Measurements from ENCODE around the gene LRRC4C.

Gene LRRC4C

GRCh38 chr11:40376331-40376730 is 1083.1 kb downstream of the LRRC4C start:
- no peak for DNase-seq (ENCODE audit: low read depth in 2 of 2)

DNA sequence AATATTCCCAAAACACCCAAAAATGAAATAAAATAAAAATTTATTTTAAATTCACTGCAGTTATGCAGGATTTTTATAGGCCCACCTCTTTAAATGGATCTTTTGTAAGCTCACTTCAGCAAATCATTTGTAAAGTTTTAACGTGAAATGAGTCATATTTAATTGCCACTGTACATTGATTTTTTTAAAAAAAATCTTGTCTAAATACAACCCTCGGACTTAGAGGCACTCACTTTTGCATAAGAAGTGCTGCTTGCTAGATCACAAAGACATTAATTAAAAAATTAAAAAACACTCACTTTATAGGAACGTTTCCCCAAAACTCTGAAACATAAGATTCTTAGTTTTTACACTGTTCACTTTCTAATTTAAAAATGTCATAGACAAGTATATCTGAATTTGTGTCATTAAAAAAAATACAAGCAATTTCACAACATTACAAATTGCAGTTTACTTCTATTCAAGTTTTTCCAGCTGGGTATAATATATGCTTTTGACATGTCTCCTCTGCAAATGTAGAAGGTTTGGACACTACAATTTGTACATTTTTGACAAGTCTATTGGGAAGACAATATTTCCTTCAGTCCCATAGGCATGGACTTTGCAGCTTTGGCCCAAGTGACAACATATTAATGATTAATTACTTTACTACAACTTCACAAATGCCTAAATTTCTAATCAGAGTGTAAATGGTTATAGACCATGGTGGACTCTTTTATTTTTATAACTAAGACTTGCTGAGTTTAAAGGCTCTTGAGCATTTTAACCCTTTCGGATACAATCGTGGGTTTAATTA is 1088.4 kb downstream of the LRRC4C start:
- no peak for DNase-seq (ENCODE audit: low read depth in 2 of 2)

GRCh38 chr11:40360206-40360798 is 1099.2 kb downstream of the LRRC4C start:
- no peak for DNase-seq (ENCODE audit: low read depth in 2 of 2)

- no peak for DNase-seq (ENCODE audit: low read depth in 2 of 2)
These were observed 1105.3 kb downstream of the LRRC4C start for GRCh38 chr11:40354121-40354520.

DNA sequence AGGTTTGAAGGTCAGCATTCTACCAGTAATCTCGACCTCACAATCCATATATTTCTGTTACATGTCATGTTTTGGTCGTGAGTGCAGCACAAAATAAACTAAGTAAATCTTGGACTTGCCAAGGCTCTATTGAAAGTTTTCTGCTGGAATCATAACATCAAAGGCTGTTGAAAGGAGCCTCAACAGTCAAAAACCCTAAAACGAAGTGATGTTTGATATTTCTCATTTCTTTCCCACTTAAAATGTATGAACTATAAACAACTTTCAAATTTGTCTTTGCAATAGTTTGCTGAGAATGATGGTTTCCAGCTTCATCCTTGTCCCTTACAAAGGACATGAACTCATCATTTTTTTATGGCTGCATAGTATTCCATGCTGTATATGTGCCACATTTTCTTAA is 1118.5 kb downstream of the LRRC4C start:
- DNase-seq (ENCODE audit: low read depth in 2 of 2), result no peak

DNA sequence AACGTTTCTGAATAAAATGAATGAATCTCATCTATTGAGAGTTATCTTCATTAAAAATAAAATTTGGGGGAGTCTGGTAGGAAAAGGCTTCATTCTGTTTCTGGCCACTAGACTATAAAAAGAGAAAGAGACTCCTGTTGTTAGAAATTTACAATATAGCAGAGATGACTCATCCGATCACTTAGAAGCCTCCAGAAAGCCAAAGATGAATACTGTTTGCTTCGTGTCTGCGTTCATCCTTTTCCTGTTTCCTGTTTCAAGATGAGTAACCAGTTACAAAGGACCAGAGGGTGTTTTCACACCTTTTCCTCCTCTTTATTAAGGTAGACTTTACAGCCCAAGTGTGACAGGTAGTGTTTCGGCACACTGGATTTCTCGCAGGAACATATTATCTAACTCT is 1120.7 kb downstream of the LRRC4C start:
- DNase-seq (ENCODE audit: low read depth in 2 of 2), result no peak

- DNase-seq (ENCODE audit: low read depth in 2 of 2), result no peak
These were observed 1121.4 kb downstream of the LRRC4C start for GRCh38 chr11:40338062-40338461.

DNA sequence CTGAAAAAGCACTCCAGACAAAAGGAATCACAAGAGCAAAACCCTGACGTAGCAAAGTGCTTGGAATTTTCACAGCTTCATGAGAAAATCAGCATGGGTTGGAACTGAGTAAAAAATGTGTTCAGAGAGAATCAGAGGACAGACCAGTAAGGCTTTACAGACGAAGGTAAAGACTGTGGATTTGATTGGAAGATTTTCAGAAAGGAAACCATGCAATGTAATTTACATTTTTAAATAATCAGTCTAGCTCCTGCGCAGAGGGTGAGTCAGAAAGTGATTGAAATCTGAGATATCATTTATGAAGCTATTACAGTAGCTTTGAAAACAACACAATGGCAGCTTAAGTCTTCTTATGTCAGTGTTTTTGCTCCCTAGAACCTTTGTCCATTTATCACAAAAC is 1122.3 kb downstream of the LRRC4C start:
- DNase-seq (ENCODE audit: low read depth in 2 of 2), result no peak

GRCh38 chr11:40328890-40329614 is 1130.4 kb downstream of the LRRC4C start:
- DNase-seq (ENCODE audit: low read depth in 2 of 2), result no peak

DNA sequence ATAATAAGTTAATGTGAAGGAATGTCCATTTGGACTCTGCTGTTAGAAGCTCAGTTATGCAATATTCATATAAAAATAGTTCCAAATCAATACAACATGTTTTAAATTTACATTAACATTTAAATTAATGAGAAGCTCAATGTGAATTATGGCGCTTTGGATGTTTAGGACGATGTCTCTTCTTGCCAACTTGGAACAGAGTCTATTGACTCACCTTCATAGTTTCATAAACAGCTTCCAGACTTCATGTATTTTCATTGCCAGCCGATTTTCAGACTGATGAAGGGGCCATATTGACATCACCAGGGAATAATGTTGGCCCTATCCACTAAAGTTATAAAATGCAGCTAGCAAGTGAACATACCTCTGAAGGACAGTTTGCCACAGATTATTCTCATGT is 1136.2 kb downstream of the LRRC4C start:
- DNase-seq (ENCODE audit: low read depth in 2 of 2), result no peak

- no peak for DNase-seq (ENCODE audit: low read depth in 2 of 2)
These were observed 1137.9 kb downstream of the LRRC4C start for GRCh38 chr11:40321537-40321936.

- DNase-seq (ENCODE audit: low read depth in 2 of 2), result no peak
These were observed 1143.3 kb downstream of the LRRC4C start for GRCh38 chr11:40316171-40316570.

DNA sequence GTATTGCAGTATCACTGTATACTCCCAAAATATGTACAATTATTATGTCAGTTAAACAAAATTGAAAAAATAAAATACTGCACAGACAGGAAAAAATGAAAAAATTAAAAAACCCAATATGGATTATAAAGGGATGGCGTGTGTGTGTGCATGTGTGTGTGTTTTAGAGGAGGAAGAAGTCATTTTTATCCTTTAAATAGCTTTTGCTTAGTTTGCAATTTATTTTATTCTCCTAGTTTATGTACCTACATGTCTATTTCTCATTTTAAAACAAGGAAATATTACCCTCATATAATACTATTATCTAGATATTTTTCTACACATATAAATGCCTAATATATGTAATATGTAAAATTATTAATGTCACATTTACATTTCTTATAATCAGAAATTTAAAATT is 1144.3 kb downstream of the LRRC4C start:
- no peak for DNase-seq (ENCODE audit: low read depth in 2 of 2)

- no peak for DNase-seq (ENCODE audit: low read depth in 2 of 2)
These were observed 1145.1 kb downstream of the LRRC4C start for GRCh38 chr11:40314327-40314726.

GRCh38 chr11:40306938-40307548 is 1152.4 kb downstream of the LRRC4C start:
- DNase-seq (ENCODE audit: low read depth in 2 of 2), result no peak

- DNase-seq (ENCODE audit: low read depth in 2 of 2), result no peak
These were observed 1156.8 kb downstream of the LRRC4C start for GRCh38 chr11:40302669-40303068.

- DNase-seq (ENCODE audit: low read depth in 2 of 2), result no peak
These were observed 1164.0 kb downstream of the LRRC4C start for GRCh38 chr11:40295466-40295865.

GRCh38 chr11:40294741-40295140 is 1164.7 kb downstream of the LRRC4C start:
- no peak for DNase-seq (ENCODE audit: low read depth in 2 of 2)

- DNase-seq (ENCODE audit: low read depth in 2 of 2), result no peak
These were observed 1165.1 kb downstream of the LRRC4C start for GRCh38 chr11:40294349-40294735.

- no peak for DNase-seq (ENCODE audit: low read depth in 2 of 2)
These were observed 1165.7 kb downstream of the LRRC4C start for GRCh38 chr11:40293655-40294348.

- DNase-seq (ENCODE audit: low read depth in 2 of 2), result no peak
These were observed 1166.5 kb downstream of the LRRC4C start for GRCh38 chr11:40292721-40293508.

All from stimulated activated CD8-positive, alpha-beta memory T cell treated with anti-CD3 and anti-CD28 coated beads, Interleukin-2, amount 100 ng/mL, for 1 hour (primary cell).